Measurements from ENCODE around the gene EIF4ENIF1.
A peak's percentile ranks its signal among the peaks of the same experiment; 100 is the strongest.
"Not testable (repeated sequence)": the region's sequence is repeated elsewhere in the genome, so short reads cannot be mapped to it uniquely, and the experiment has no call there.

Gene EIF4ENIF1

GRCh38 chr22:31493355-31493754, 3.7 kb upstream of the EIF4ENIF1 start:
- DNase-seq, result not testable (repeated sequence)

GRCh38 chr22:31492151-31492550, 2.5 kb upstream of the EIF4ENIF1 start:
- DNase-seq, result peak; percentile 5 to 43 (median 25)

GRCh38 chr22:31491218-31491962, 1.7 kb upstream of the EIF4ENIF1 start:
- no peak for DNase-seq

DNA sequence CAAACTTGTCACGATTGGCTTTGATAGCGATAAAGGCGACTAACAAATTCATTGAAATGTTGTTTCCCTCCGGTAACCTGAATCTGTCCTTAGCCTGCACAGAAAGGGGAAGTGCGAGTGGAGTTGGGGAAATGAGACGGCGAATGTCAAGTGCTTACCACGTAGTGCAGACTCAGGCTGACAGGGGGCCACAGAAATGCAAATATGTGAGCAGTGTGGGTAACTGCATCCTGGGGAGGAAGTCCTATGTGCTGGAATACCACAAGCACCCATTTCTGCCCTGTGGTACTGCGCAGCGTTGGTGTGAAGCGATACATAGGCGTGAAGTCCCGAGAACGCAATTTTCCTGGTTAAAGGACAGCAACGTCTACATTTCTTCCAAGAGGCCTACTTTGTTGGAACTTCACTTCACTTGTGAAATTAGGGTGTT, 869 bp upstream of the EIF4ENIF1 start:
- peak; percentile 93 to 97 (median 95) for DNase-seq

DNA sequence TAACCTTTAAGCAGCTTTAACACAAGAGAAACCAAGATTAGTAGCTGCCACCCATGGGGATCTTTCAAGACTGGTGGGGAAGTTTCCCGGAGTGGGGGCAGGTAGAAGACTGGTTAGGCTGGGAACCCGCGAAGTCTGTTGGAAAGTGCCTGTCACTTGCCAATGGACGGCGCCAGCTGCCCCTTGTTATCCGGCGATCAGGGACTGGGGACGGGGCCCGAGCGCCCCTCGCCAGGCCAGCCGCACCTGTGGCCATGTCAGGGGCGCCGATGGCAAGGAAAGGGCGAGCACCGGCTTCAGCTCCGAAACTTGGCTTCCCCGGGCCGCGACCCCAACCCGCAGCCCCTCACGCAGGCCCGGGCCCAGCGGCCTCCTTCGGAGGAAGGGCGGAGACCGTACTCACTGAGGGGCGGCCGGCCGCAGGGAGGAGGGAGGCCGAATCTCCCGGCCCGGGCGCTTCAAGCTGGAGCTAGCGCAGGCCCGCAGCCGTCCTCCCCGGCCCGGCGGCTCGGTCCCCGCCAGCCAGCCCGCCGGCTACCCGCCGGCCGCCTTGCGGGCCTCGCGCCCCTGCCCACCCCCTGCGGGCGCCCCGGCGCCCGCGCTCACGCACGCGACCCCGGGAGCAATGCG, 539 bp downstream of the EIF4ENIF1 start:
- DNase-seq, result peak; percentile 20 to 65 (median 47)

GRCh38 chr22:31488346-31488883, 1.2 kb downstream of the EIF4ENIF1 start:
- DNase-seq, result no peak

DNA sequence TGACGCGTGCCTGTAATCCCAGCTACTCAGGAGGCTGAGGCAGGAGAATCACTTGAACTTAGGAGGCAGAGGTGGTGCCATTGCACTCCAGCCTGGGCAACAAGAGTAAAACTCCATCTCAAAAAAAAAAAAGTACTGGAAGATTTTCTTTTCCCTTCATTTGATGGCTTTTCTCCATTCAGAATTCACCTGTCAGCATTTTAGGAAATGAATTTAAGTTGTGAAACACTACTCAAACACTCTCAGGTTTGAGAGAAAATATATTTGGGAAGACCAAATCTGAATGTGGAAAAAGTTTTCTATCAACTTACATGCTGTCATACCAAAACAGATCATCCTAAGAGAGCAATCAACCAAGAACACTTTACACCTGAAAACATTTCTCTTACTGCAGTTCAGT, 2.7 kb downstream of the EIF4ENIF1 start:
- DNase-seq, result no peak

- not testable (repeated sequence) for DNase-seq
Measured at GRCh38 chr22:31486369-31486768, 3.3 kb downstream of the EIF4ENIF1 start.

- DNase-seq, result not testable (repeated sequence)
Measured at GRCh38 chr22:31482470-31482869, 7.2 kb downstream of the EIF4ENIF1 start.

- no peak for DNase-seq
Measured at GRCh38 chr22:31481129-31481528, 8.5 kb downstream of the EIF4ENIF1 start.

DNA sequence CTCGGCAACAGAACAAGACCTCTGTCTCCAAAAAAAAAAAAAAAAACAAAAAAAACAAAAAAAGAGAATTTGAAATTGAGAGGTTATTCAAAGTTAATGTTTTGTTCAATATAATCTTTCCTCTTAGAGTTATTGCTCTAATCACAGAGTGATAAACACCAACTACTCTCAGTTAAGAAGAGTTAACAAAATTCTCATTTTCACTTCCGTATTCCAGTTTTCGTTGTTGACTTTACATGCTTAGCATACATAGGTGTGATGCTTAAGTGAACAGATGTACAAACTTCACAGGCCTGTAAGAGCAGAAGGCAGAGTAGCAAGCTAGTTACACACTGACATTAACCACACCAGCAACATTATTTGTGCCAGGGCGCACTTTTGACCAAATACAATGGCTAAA, 12.3 kb downstream of the EIF4ENIF1 start:
- no peak for DNase-seq

DNA sequence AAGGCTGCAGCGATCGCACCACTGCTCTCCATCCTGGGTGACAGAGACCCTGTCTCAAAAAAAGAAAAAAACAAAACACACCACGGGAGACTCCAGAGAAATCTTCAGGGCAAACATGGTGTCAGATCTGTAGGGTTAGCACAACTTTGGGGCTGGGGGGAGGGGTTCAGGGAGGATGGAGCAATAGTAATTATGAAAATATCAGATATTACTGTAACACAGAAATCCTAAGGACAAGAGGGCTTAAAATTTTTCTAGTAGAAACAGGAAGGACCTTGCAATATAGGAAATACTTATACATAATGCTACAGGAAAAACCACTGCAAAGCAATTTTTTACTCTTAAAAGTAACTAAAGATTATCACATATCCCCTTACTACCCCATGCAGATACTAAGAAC, 13.8 kb downstream of the EIF4ENIF1 start:
- no peak for DNase-seq

DNA sequence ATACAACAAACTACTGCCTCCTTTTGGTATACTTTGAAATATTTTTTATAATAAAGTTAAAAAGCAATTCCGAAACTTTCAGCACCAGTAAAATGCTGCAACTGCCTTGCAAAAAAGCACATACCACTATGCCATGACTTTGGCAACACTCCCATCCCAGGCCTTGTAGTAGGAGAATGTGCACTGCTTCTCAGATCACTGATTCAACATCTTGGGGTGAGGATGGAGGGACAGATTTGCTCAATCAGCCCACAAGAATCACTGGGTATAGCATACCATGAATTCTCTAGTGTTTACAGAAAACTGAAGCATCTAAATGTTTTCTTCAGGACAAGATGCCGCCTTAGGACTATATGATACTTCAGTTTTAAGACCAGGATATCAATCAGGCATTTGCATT, 14.9 kb downstream of the EIF4ENIF1 start:
- DNase-seq, result no peak

GRCh38 chr22:31465307-31465706, 24.3 kb downstream of the EIF4ENIF1 start:
- no peak for DNase-seq

DNA sequence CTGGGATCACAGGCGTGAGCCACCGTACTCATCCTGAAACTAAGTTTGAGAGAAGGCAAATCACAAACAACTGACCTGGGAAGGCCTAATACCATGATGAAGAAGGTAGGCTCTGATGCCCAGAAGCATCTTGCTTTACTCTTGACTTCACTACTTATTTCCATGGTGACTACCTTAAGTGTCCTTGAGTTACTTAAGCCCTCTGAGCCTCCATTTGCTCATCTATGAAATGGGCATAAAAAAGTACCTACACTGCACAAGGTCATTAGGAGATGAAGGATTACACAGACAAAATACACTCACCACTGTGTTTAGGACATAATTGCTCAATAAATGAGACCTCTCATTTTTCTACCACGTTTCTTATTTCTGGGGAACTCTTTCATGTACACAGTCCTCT, 27.9 kb downstream of the EIF4ENIF1 start:
- DNase-seq, result no peak

DNA sequence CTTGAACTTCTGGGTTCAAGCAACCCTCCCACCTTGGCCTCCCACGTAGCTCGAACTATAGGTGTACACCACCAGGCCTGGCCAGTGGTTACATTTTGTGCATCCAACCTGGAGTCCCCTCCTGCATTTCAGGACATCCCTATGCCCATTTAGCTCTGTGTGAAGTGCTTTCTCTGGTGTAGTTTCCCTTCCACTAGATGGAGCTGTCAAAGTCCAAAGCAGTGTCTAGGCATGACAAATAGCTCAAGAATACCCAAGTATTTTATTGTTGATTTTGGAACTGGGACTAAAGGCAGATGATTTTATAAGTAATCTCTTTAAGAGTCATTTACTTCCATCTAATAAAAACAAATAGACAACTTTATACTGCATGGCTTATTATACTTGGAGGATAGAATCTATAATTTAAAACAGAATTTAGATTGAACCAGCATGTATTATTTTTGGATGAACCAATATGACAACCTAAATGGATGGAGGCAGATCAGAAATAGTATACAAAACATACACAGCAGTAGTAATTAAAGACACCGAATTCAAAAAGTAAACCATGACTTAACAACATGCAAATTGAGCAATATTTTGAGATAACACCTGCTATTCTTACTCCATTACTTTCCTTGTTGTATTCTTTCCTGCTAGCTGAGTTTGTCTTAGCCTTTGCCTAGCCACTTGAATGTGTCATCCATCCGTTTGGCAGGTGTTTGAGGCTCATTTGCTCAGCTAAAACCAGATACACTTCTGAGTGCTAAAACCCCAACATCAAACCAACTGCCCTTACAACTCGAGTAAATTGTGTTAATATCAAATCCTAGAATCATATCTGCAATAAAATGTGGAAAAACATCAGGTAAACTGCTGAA, 37.7 kb downstream of the EIF4ENIF1 start:
- DNase-seq, result peak; percentile 12 to 47 (median 24)

DNA sequence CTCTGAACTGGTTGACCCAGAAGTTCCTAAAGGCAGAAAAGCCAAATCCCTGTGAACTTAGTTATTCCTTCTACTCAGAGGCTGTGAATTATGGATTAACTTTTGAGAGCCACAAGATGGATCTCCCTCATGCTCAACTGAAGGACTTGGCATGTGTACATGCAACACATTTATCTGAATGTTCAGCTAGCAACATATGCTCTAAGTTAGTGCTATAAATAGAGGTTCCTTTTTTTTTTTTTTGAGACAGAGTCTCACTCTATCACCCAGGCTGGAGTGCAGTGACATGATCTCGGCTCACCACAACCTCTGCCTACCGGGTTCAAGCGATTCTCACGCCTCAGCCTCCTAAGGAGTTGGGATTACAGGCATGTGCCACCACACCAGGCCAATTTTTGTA, 40.1 kb downstream of the EIF4ENIF1 start:
- peak in 3 of 4 experiments; percentile 16 to 21 (median 16) for DNase-seq

DNA sequence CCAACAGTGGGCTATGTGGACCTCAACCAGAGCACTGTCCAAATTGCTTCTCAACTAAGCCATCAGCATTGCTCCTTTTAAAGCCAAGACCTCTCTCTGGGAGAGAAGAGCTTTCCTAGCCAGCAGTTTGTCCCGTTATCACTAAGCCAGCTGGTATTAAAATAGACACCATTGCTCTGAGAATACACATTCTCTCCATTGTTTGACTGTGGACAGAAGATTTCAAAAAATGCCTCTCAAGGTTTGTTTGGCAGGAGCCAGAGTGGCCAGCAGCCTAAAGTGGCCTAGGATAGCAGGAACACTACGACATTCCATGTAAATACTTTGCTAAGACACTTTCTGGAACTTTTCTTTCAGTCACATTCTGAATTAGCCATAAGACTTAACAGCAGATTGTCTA, 41.3 kb downstream of the EIF4ENIF1 start:
- no peak for DNase-seq

DNA sequence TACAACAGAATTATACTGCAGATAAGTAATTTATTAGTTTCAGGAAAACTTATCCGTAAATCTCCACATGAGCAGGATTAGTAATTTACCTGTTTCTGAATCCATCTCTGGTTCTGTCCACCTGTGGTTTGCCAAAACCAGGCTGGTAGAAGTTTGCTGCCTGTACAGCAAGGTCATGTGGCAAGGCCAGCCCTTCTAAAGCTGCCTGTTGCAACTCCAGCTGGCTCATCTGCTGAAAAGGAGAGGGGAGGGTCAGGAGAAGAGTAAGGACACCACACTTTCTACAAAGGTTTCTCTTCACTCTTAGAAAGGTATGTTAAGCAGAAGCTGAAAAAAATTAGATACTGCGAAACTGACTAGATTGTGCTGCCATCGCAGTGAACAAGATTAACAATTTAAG, 42.3 kb downstream of the EIF4ENIF1 start:
- no peak for DNase-seq

- no peak for DNase-seq
Measured at GRCh38 chr22:31446767-31447166, 42.9 kb downstream of the EIF4ENIF1 start.

DNA sequence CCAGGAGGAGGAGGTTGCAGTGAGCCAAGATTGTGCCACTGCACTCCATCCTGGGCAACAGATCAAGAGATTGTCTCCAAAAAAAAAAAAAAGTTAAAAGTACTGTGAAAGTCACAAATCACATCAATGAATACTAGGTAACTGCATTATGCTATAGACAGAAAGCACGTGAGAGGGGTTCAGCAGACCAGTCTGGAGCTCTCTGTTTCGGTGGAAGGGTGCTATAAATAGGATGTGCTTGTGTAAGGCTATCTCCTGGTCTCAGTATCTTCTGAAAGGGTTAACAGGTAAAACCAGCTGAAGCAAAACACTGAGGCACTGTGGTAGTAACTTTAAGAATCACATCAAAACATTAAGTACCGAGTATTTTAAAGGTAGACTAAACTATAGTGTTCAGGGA, 43.4 kb downstream of the EIF4ENIF1 start:
- DNase-seq, result no peak

- DNase-seq, result no peak
Measured at GRCh38 chr22:31445642-31446041, 44.0 kb downstream of the EIF4ENIF1 start.

- no peak for DNase-seq
Measured at GRCh38 chr22:31443516-31443915, 46.1 kb downstream of the EIF4ENIF1 start.

Measured in suppressor macrophage (primary cell).